GM21526 (cell line): ENCODE measurements around the gene LUC7L3.
A peak's percentile ranks its signal among the peaks of the same experiment; 100 is the strongest.
"Not testable (repeated sequence)": the region's sequence is repeated elsewhere in the genome, so short reads cannot be mapped to it uniquely, and the experiment has no call there.

ENCODE experiments used
- ATAC-seq: cut with Tn5 transposase; IDR thresholded peaks from one replicate; pipeline ENCODE4 v1.9.1; 2021; ENCODE audit warnings: moderate library complexity; ENCODE audit not compliant: unreplicated experiment, low FRiP score

Gene LUC7L3

DNA sequence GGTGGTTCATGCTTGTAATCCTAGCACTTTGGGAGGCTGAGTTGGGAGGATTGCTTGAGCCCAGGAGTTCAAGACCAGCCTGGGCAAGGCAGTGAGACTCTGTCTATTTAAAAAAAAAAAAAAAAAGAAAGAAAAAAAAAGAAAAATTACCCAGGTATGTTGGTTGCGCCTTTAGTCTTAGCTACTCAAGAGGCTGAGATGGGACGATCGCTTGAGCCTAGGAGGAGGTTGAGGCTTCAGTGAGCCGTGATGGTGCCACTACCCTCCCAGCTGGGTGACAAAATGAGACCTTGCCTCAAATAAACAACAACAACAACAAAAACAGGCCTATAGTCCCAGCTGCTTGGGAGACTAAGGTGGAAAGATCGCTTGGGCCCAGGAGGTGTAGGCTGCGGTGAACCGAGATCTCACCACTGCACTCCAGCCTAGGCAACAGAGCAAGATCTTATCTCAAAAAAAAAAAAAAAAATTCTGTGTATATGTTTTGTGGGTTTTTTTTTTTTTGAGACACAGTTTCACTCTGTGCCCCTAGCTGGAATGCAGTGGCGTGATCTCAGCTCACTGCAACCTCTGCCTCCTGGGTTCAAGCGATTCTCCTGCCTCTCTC lies 60.4 kb downstream of the LUC7L3 start:
- ATAC-seq, result no peak

DNA sequence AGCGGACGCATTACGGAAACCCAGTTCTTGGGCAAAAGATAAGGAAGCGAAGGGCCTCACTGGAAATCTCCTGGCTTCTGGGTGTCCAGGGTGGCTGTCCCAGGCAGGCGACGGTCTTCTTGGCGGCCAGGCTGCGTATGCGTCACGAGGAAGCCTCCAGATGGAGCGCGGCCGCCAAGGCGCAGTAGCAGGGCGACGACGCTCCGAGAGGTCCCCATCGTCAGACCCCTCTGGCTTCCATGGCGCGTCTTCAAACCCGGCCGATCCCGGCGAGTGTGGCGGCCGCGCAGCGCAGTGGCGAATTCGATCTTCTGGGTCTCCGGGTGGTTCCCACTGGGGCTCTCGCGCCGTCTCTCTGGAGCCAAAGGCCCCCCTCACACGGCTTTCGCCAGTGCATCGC lies 61.8 kb downstream of the LUC7L3 start:
- ATAC-seq, result no peak

DNA sequence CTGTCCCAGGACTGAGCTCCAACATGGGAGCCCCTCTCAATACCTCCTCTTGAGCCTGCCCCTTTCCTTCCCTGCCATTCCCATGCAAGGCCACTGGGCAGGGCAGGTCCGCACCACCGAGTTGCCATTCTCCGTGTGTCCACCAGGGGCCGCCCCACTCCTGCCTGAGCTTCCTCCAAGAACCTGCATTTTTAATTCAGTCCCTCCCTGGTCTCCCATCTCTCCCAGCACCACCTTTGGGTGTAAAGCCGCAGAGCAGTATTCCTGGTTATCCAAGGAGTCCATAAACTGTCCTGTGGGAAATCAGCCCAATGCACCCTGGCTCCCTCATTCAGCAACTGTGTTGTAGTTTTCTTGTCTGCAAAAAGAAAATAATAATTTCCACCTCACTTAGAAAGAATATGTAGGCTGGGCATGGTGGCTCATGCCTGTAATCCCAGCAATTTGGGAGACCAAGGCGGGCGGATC lies 63.8 kb downstream of the LUC7L3 start:
- peak; percentile 74 for ATAC-seq

DNA sequence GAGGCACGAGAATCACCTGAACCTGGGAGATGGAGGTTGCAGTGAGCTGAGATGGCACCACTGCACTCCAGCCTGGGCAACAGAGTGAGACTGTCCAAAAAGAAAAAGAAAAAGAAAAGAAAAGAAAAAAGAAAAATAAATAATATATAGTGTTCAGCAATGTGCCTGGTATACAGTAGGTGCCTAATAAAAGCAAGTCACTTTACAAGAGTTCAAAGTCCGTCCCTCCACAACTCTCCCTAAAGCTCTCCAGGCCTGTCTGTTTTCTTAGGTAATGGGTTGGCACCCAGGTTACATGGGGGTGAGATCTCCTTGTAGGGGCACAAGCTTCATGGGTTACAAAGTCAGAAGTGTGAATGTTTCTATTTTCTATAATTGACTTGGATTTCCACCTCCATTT lies 64.5 kb downstream of the LUC7L3 start:
- no peak for ATAC-seq

DNA sequence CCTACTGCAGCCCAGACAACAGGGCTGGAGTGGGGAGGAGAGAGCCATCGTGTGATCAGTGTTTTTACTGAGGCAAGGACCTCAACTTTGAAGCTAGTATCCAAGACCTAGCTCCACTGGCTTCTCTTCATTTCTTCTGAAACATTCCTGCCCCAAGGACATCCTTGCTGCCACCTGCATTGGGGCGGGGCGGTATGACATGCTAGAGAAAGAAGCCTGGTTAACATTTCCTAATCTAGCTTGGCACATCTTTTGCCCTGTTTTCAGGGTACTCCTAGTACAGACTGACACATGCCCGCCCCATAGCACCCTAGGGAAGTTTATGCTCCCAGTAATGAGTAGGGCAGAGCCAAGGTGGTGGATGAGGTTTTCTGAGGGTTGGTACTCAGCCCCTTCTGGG lies 65.7 kb downstream of the LUC7L3 start:
- ATAC-seq, result no peak

DNA sequence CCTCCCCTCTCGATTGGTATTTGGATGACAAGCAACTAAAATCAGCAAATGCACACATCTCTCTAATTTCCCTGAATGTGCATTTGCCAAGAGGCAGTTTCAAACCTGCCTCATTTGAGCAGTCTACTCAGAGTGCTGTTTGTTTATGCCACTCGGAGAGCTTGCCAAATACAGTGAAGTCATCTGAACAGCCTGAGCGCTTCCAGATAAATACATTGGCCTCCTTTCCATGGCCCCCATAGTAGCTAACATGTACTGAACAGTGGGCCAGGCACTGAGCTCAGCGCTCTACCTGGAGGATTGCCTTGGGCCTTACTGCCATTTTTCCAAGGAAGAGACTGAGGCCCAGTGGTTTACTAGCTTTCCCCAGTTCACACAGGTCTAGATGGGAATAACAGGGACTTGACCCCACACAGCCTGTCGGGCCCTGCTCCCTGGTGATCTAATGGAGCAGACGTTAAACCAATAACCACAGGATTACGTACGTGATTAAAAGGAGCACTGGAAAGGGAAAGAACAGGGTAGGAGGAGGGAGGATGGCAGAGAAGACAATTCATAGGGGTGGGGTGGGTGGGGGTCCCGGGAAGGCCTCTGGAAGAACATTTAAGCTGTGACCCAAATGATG lies 66.7 kb downstream of the LUC7L3 start:
- no peak for ATAC-seq

DNA sequence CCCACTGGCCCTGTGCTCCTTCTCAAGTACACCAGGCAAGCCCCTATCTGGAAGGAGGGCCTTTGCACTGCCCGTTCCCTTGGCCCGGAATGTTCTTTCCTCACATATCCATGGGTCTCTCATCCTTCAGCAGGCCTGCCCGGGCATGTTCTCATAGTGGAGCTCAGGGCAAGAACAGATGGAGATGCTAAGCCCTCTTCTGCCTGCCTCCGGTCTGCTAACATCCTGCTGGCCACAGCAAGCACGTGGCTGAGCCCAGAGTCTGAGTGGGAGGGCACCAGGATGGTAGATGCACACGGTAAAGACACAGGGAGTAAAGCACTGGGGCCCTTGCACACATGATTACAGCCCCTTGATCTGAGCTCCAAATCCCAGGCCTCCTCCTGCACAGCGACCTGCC lies 67.7 kb downstream of the LUC7L3 start:
- no peak for ATAC-seq

DNA sequence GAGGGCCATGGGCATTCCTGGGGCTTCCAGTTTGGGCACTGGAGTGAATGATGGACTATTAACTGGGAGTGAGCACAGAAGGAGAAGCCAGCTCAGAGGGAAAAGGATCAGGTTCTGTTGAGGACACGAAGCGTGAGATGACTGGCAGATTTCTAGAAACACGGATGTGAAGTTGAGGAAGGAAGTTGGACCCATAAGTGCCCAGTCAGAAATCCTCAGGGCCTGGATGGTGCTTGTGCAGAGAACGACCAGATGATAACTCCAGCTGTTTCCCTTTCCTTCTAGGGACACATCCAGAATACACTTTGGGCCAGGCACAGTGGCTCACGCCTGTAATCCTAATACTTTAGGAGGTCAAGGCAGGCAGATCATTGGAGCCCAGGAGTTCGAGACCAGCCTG lies 71.2 kb downstream of the LUC7L3 start:
- ATAC-seq, result no peak

DNA sequence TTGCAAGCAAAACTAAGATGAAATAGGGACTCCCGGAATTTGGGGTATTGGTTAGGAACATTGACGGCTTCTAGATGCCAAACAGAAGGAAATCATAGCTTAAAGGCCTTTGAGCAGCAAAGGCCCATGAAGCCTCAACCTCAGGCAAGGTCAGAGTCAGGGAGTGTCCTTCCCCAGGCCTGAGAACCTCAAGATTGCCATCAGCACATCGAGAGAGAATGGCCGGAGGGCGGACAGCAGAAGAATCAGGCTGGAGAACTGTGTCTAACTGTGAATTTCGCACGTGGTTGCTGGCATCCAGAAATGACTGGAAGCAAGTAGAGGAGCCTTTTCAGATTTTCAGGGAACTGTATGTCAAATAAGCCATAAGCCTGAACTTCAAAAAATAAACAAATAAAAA lies 72.7 kb downstream of the LUC7L3 start:
- ATAC-seq, result no peak

DNA sequence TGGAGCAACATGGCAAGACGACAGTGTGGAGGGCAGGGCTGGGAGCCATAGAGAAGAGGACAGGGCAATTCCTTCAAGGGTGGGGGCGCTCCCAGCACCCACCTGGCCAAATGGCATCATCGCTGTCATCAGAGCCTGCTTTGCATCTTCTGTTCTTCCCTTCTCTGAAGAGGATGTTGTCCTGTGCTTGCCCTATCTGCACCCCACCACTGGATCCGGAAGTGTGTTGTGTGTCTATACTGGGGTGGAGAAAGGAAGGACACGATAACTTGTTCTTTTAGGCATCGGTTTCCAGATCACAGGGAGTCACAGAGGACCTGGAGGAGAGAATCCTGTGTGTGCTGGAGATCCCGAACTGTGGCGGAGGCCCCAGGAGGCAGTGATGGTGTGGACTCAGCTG lies 73.6 kb downstream of the LUC7L3 start:
- ATAC-seq, result no peak

DNA sequence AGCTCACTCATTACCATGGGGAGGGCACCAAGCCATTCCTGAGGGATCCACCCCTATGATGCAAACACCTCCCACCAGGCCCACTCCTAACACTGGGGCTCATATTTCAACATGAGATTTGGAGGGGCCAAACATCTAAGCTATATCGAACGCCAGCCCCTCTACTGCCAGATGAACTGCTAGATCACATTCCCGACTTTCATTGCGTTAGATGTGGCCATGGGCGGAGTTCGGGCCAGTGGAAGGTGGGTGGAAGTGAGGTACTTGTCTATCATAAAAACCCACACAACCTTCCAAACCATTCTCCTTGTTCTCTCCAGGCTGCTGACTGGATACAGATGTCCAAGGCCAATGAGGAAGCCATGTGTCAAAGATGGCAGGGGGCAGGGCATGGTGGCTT lies 75.0 kb downstream of the LUC7L3 start:
- ATAC-seq, result no peak

DNA sequence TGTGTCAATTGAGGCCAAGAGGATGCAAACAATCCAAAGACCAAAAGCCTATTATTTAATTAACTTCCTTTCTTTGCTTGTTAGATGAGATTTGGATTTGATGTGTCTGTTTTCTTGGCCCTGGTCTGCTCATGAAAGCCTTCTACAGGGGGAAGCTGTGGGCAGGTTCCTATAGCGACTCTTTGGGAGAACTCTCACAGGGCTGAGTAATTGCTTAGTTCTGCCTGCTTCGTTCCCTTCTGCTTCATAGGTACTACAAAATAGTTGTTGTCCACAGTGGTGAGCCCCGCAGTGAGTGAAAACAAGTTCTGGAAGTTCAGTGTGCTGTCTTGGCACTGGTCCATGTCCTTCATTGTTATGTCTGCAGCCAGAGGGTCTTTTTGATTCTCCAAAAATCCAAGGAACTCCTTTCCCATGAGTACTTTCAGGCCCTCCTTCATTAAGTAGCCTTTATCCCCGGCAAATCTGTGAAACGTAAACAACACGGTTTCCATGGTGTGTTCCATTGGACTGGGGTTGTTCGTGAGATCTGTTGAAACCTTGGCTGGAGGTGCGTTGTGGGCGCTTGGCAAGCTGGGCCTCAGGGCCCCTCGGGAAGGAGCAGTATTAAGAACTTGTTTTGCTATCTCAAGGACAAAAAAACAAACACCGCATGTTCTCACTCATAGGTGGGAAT lies 77.9 kb downstream of the LUC7L3 start:
- ATAC-seq, result no peak

DNA sequence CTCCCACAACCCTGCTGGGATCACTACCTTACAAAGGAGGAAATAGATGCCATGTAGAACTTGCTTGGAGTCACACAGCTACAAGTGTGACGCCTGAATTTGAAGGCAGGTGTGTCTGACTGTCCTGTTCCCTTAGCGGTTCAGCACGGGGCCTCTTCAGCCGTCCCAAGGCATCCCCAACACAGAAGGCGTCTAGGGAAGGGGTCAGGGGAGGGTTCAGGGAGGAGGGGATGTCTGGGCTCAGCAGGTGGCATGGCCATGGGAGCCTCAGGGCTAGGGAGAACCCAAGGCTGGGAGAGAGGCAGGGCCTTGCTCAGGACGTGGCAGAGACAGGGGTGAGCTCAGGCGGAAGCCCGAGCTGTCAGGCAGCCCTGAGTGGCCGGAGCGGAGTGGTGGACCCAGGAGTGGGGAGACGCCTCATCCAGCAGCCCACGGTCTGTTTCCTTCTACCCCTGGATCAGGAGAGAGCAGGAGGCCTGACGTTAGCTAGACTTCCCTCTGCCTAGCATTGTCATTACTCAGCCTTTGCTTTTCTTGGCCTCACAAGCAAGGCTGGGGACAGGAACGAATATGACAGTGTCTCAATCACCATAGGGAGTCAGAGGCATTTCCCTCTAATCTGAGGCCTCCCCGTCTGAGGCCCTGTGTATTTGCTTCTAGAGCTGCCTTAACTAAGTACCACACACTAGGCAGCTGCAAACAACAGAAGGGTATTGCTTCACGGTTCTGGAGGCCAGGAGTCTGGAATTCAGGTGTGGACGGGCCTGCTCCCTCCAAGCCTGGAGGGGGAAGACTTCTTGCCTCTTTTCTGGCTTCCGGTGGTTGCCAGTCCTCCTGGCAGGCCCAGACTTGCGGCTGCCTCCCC lies 79.3 kb downstream of the LUC7L3 start:
- no peak for ATAC-seq

DNA sequence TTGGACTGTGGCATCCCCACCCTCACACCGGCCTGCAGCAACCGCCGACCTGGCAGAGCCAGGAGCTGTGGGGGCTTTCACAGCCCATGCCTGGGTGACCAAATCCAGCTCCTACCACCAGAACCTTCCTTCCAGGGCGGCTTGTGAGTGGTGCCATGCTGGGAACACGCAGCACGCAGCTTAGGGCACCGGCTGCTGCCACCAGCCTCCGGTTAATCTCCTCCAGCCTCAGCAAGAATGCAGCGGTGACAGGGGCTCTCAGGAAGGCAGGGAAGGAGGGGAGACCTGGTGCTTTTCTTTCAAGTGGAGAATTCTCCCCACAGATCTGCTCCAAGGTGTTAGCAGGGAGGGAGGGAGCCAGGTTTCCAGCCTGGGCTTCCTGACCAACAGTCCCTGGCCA lies 80.2 kb downstream of the LUC7L3 start:
- ATAC-seq, result no peak

DNA sequence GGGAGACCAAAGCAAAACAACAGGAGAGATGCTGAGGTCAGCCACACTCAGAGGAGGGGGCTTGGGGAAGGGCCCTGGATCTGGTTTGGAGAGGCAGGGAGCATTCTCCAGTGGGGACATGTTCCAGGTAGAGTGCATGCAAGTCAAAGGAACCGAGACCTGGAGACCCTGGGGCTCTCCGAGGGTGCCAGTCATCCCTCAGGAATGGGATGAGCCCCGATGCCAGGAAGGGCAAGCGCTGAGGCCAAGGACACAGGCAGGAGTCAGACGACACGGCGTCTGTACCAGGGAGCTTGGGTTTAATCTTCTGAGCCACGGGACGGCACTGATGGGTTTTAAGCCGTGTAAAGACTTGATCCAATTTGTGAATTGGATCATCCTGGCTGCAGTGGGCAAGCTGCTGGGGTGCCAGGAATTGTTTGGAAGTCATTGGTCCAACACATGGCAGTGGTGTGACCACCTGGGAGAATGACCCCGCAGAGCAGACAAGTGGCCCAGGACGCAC lies 80.8 kb downstream of the LUC7L3 start:
- ATAC-seq, result no peak

DNA sequence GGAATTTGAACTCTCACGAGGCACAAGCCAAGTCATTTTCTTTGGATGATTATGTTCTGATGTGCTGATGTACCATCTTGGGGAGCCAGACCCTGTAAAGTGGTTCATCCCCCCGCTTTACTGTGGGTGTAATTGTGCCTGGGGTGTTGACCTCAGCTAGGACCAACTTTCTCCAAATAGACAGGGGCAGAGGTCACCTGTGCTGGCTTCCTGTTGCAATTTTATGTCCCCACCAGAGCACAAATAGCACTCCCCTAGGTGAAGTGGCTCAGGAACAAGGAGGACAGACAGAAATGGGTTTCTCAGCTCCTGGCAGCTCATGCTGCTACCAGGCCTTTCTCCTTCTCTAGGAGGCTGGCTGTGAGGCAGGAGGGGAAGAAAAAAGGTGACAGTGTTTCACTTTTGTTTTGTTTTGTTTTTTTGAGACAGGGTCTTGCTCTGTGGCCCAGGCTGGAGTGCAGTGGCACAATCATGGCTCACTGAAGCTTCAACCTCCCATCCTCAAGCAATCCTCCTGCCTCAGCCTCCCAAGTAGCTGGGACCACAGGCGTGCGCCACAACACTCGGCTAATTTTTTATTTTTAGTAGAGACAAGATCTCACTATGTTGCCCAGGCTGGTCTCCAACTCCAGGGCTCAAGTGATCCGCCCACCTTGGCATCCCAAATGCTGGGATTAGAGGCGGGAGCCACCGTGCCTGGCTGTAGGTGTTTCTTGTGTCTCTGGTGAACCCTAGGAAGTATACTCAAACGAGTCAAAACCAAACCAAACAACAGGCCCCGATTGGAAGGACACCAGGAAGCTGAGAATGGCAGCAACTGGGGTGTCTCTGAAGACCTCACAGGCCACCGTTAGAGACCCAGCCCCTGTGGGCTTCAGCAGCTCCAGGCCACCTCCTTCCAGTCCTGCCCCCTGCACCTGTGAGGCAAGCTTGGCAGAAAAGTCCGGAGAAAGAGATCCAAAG lies 83.5 kb downstream of the LUC7L3 start:
- ATAC-seq, result no peak

DNA sequence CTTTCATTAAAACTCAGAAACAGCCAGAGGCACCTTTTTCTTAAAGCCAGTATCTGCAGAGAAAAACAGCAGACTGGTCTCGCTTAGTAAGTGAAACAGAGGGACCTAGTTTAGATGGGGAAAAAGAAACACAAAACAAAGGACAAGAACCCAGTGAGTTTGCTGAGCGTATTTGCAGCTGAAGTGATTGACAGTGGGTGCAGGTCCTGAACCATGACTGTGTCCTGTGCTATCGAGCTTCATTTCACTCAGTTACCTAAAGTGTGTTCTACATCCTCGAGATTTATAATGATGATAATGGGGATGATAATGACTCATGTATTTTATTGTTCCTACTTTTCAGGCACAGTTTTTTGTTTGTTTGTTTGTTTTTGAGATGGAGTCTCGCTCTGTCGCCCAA lies 84.3 kb downstream of the LUC7L3 start:
- ATAC-seq, result no peak

DNA sequence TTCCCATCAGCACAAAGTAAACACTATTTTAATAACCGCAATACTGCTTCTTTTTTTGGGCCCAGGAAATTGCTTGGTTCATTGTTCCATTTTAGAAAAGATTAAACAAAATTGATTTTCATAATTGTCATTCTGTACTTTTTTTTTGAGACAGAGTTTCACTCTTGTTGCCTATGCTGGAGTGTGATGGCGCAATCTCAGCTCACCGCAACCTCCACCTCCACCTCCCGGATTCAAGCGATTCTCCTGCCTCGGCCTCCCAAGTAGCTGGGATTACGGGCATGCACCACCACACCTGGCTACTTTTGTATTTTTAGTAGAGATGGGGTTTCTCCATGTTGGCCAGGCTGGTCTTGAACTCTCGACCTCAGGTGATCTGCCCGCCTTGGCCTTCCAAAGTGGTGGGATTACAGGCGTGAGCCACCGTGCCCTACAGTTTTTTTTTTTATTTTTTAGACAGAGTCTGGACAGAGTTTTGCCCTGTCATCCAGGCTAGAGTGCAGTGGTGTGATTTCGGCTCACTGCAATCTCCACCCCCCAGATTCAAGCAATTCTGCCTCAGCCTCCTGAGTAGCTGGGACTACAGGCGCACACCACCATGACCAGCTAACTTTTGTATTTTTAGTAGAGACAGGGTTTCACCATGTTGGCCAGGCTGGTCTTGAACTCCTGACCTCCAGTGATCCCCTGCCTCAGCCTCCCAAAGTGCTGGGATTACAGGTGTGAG lies 85.5 kb downstream of the LUC7L3 start:
- ATAC-seq, result not testable (repeated sequence)

DNA sequence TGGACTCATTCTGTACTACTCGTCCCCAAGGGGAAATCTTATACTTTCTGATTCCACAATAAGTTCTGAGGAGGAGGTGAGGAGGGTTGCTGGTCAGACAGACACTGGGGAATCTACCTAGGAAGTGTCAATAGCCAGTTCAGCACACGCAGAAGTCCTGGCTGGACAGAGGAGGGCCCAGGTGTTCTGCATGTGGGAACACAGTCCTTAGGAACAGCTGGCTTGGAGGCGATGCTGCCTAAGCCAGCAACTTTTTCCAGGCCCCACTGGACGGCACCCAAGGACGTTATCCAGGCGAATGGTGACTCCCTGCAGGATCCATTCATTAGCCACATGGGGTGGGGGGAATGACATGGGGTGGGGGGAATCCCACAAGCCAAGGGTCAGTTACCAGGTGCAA lies 86.1 kb downstream of the LUC7L3 start:
- no peak for ATAC-seq
